PC-9 (cell line): ENCODE results near the gene SEC14L3. TPM values are rescaled to one million over a fixed set of nuclear protein-coding genes. Genes with fewer than 3 reads are reported as not detected.

Experiments used
- BruUV-seq: library from RNA; stranded (reverse); fragments of 400-500 nt; replicated peaks from 2 replicates; lab custom pipeline; 2021; lab: Mats Ljungman, UMichigan
- CTCF ChIA-PET: fragments of 300-600 bp; sonication (Branson Sonifier 250); formaldehyde crosslinking; loops from one replicate; lab custom pipeline; 2022; ENCODE audit warnings: antibody characterized with exemption; lab: Charles Lee
- POLR2A ChIA-PET: fragments of 300-600 bp; sonication (Branson Sonifier 250); formaldehyde crosslinking; loops from one replicate; lab custom pipeline; 2022; ENCODE audit warnings: antibody characterized with exemption; ENCODE audit not compliant: unreplicated experiment; lab: Charles Lee
- DNase-seq, 2 experiments: peaks; one replicate each; pipeline versions ENCODE4 v3.0.0 to v3.0.0-alpha.2; 2015 to 2022; ENCODE audit warnings: mixed read lengths in 1 of 2
- H2AFZ ChIP-seq: fragments of 200-600 bp; sonication (generic); 2 replicates; pipeline ENCODE4 v1.8.1; 2017; ENCODE audit warnings: antibody characterized with exemption
- H3F3A ChIP-seq: fragments of 200-600 bp; sonication (generic); 2 replicates; pipeline ENCODE4 v1.8.1; 2017; ENCODE audit warnings: antibody characterized with exemption, mild to moderate bottlenecking, low read depth; ENCODE audit not compliant: insufficient read depth
- H3K27ac ChIP-seq: fragments of 200-600 bp; sonication (generic); 2 replicates; pipeline ENCODE4 v1.6.1; 2016; ENCODE audit warnings: mixed run types
- H3K27me3 ChIP-seq: fragments of 200-600 bp; sonication (generic); 2 replicates; pipeline ENCODE4 v1.6.1; 2016; ENCODE audit warnings: low read depth, mixed run types; ENCODE audit not compliant: insufficient read depth
- H3K36me3 ChIP-seq: fragments of 200-600 bp; sonication (generic); 2 replicates; pipeline ENCODE4 v1.6.1; 2016; ENCODE audit warnings: low read depth, mixed run types
- H3K4me1 ChIP-seq: fragments of 200-600 bp; sonication (generic); replicated peaks from 2 replicates; pipeline ENCODE4 v1.6.1; 2016; ENCODE audit warnings: mixed run types; ENCODE audit not compliant: insufficient read depth
- H3K4me2 ChIP-seq: fragments of 200-600 bp; sonication (generic); 2 replicates; pipeline ENCODE4 v1.6.1; 2017; ENCODE audit warnings: mixed run types
- H3K4me3 ChIP-seq: fragments of 200-600 bp; sonication (generic); 2 replicates; pipeline ENCODE4 v1.6.1; 2016; ENCODE audit warnings: mixed run types
- H3K79me2 ChIP-seq: fragments of 200-600 bp; sonication (generic); 2 replicates; pipeline ENCODE4 v1.6.1; 2017; ENCODE audit warnings: low read depth, mixed run types
- H3K9me2 ChIP-seq: fragments of 200-600 bp; sonication (generic); 2 replicates; pipeline ENCODE4 v1.8.1; 2017; ENCODE audit warnings: mild to moderate bottlenecking; ENCODE audit not compliant: insufficient read depth
- H3K9me3 ChIP-seq: fragments of 200-600 bp; sonication (generic); 2 replicates; pipeline ENCODE4 v1.8.1; 2016; ENCODE audit warnings: low read depth; ENCODE audit not compliant: insufficient read depth
- H4K20me1 ChIP-seq: fragments of 200-600 bp; sonication (generic); 2 replicates; pipeline ENCODE4 v1.8.1; 2017; ENCODE audit not compliant: insufficient read depth
- EZH2 ChIP-seq: fragments of 200-600 bp; sonication (generic); IDR thresholded peaks from 2 replicates; pipeline ENCODE4 v1.8.0; 2017; ENCODE audit warnings: antibody characterized with exemption, low read depth
- intact Hi-C: fragments of 100-400 bp; cut with micrococcal nuclease; formaldehyde crosslinking; loops from one replicate; pipeline ENCODE4 v1.10.0; 2022; ENCODE audit not compliant: unreplicated experiment
- total RNA-seq: library from RNA; stranded (reverse); gene quantifications from 2 replicates; pipeline ENCODE4 v1.2.3, GENCODE V29; 2021
- TF ChIP-seq, protein P1 (sequence below): fragments of 200-600 bp; sonication (generic); conservative IDR thresholded peaks from 2 replicates; pipeline ENCODE4 v1.6.1; 2017; ENCODE audit warnings: mixed run types, antibody characterized with exemption, mild to moderate bottlenecking, moderate library complexity

Gene SEC14L3
- total RNA-seq, 1 experiment from 2014 or later, result not detected

DNA sequence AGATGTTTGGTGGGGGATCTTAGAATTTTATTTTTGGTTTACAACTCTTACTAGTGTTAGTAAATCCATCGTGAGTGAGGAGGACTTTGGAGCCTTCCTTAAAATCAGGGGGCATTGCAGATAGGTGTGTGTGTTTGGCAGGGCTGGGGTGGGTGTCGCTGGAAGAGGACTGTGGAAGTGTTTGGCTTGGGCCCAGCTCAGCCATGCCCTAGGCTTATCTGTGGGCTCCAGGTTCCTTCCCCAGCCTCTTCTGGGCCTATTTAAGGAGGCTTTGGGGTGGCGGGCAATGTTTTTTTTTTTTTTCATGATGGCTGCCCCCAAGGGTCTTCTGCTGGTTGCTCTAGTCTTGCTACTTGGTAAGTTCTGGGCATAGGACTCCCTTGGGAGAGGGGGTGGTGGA lies 24.2 kb downstream of the SEC14L3 start:
- DNase-seq, result no peak
- Histone ChIP-seq H3K4me3 (no peak overlapping the region), H3K27me3 (no peaks in the 10 kb centered on the region), H3K27ac (no peak overlapping the region), H2AFZ (no peak overlapping the region), H3K36me3 (no peaks in the 10 kb centered on the region), H3K79me2 (no peaks in the 10 kb centered on the region), H4K20me1 (no peaks in the 10 kb centered on the region), H3K4me2 (no peak overlapping the region), H3K9me2 (no peaks in the 10 kb centered on the region), H3F3A (peaks cover 22% of the 10 kb centered on the region; the same call in 1 of the 2 replicates), H3K9me3 (peaks cover under 1% of the 10 kb centered on the region; the same call in 1 of the 2 replicates), H3K4me1 (peaks cover 5% of the 10 kb centered on the region; the same call in 1 of the 2 replicates)
- ChIA-PET POLR2A (no interaction called here), CTCF (interaction anchor here (0.6 to 0.7 kb wide), 3 partner anchors 38 to 68 kb away, joined by 3 to 5 read pairs (median 3); no protein-coding TSS in a partner anchor)
- no TSS peak for BruUV-seq
- intact Hi-C loops, result no loop called here
- TF ChIP-seq EZH2, result no peak
- TF ChIP-seq, protein P1, sequence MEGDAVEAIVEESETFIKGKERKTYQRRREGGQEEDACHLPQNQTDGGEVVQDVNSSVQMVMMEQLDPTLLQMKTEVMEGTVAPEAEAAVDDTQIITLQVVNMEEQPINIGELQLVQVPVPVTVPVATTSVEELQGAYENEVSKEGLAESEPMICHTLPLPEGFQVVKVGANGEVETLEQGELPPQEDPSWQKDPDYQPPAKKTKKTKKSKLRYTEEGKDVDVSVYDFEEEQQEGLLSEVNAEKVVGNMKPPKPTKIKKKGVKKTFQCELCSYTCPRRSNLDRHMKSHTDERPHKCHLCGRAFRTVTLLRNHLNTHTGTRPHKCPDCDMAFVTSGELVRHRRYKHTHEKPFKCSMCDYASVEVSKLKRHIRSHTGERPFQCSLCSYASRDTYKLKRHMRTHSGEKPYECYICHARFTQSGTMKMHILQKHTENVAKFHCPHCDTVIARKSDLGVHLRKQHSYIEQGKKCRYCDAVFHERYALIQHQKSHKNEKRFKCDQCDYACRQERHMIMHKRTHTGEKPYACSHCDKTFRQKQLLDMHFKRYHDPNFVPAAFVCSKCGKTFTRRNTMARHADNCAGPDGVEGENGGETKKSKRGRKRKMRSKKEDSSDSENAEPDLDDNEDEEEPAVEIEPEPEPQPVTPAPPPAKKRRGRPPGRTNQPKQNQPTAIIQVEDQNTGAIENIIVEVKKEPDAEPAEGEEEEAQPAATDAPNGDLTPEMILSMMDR, result no peak

- ChIA-PET POLR2A (interaction anchor here (0.5 kb wide), 1 partner anchor 25 kb away, joined by 3 read pairs; no protein-coding TSS in a partner anchor), CTCF (interaction anchor here (1.3 kb wide), 1 partner anchor 40 kb away, joined by 5 read pairs; no protein-coding TSS in a partner anchor)
- no peaks in the 10 kb centered on the region for H3K79me2 ChIP-seq
- no peak overlapping the region for H2AFZ ChIP-seq
- no peak overlapping the region for H3K4me3 ChIP-seq
- DNase-seq, result no peak
- intact Hi-C loops, result loop anchor here (1.0 to 2.0 kb wide), 3 partner anchors 39 to 310 kb away; no protein-coding TSS in a partner anchor
- peaks cover 5% of the 10 kb centered on the region; the same call in 1 of the 2 replicates for H3K4me1 ChIP-seq
- H3K4me2 ChIP-seq, result no peak overlapping the region; the same call in 1 of the 2 replicates
- no peaks in the 10 kb centered on the region for H3K27me3 ChIP-seq
- H4K20me1 ChIP-seq, result no peaks in the 10 kb centered on the region
- H3K27ac ChIP-seq, result no peak overlapping the region
- no peaks in the 10 kb centered on the region for H3K36me3 ChIP-seq
- no peaks in the 10 kb centered on the region for H3K9me2 ChIP-seq
- BruUV-seq, result no TSS peak
- peaks cover 5% of the 10 kb centered on the region; the same call in 1 of the 2 replicates for H3K9me3 ChIP-seq
- TF ChIP-seq EZH2, result no peak
- TF ChIP-seq, protein P1, result peak; percentile 48; the same call in 1 of the 2 replicates
- peaks cover 27% of the 10 kb centered on the region; the same call in 1 of the 2 replicates for H3F3A ChIP-seq
Measured at GRCh38 chr22:30445438-30446145, 26.2 kb downstream of the SEC14L3 start.

- Histone ChIP-seq H3K9me2 (no peaks in the 10 kb centered on the region), H3K9me3 (peaks cover 5% of the 10 kb centered on the region; the same call in 1 of the 2 replicates), H3K27ac (no peak overlapping the region), H3K4me2 (no peak overlapping the region; the same call in none of the 2 replicates), H3K36me3 (no peaks in the 10 kb centered on the region), H3K79me2 (no peaks in the 10 kb centered on the region), H2AFZ (no peak overlapping the region), H3K4me3 (no peak overlapping the region), H3K4me1 (peaks cover 9% of the 10 kb centered on the region), H3F3A (peaks cover 27% of the 10 kb centered on the region; the same call in 1 of the 2 replicates), H3K27me3 (no peaks in the 10 kb centered on the region), H4K20me1 (no peaks in the 10 kb centered on the region)
- TF ChIP-seq, protein P1, result peak; percentile 91
- TF ChIP-seq EZH2, result no peak
- ChIA-PET POLR2A (no interaction called here), CTCF (interaction anchor here (1.4 kb wide), 1 partner anchor 310 kb away, joined by 3 read pairs; no protein-coding TSS in a partner anchor)
- intact Hi-C loops, result loop anchor here (1.0 to 2.0 kb wide), 3 partner anchors 40 to 310 kb away; no protein-coding TSS in a partner anchor
- TSS peak; percentile 57 for BruUV-seq
- DNase-seq, result peak in 1 of 2 experiments; percentile 53
Measured at GRCh38 chr22:30444632-30445437, 27.0 kb downstream of the SEC14L3 start.
